Neural cell (in vitro differentiated cells): ENCODE measurements around the gene NTN4. TPM values are rescaled to one million over a fixed set of nuclear protein-coding genes. Genes with fewer than 3 reads are reported as not detected.
"Not testable (repeated sequence)": the region's sequence is repeated elsewhere in the genome, so short reads cannot be mapped to it uniquely, and the experiment has no call there.

Experiments
- H2AFZ ChIP-seq: fragments of 200-600, 300-800 bp; sonication (generic), shearing (Covaris generic); 2 replicates; pipeline ENCODE4 v1.6.0; 2014; ENCODE audit warnings: low read depth, mild to moderate bottlenecking, antibody characterized with exemption, low read length, moderate library complexity
- H3F3A ChIP-seq: fragments of 200-600 bp; shearing (Covaris generic); 2 replicates; pipeline ENCODE4 v1.6.1; 2016; ENCODE audit warnings: mild to moderate bottlenecking, moderate library complexity, mixed read lengths, antibody characterized with exemption, low read length; ENCODE audit not compliant: insufficient read depth, poor library complexity, severe bottlenecking
- H3K27ac ChIP-seq: fragments of 200-600, 300-800 bp; sonication (generic), shearing (Covaris generic); 2 replicates; pipeline ENCODE4 v1.5.1; 2014; ENCODE audit warnings: mild to moderate bottlenecking, low read length, moderate library complexity
- H3K27me3 ChIP-seq: fragments of 300-800, 200-600 bp; sonication (generic), shearing (Covaris generic); 2 replicates; pipeline ENCODE4 v1.6.0; 2014; ENCODE audit warnings: mild to moderate bottlenecking, low read depth, low read length, moderate library complexity; ENCODE audit not compliant: insufficient read depth
- H3K36me3 ChIP-seq: fragments of 300-800, 200-600 bp; sonication (generic), shearing (Covaris generic); 2 replicates; pipeline ENCODE4 v1.5.1; 2014; ENCODE audit warnings: mild to moderate bottlenecking, antibody characterized with exemption, low read length, moderate library complexity; ENCODE audit not compliant: insufficient read depth
- H3K4me2 ChIP-seq: fragments of 300-800, 200-600 bp; sonication (generic), shearing (Covaris generic); 2 replicates; pipeline ENCODE4 v1.6.0; 2014; ENCODE audit warnings: mild to moderate bottlenecking, low read length
- H3K4me3 ChIP-seq: fragments of 300-800, 200-600 bp; sonication (generic), shearing (Covaris generic); 2 replicates; pipeline ENCODE4 v1.5.1; 2014; ENCODE audit warnings: mild to moderate bottlenecking, low read length, moderate library complexity
- H3K79me2 ChIP-seq: fragments of 200-600 bp; shearing (Covaris generic); replicated peaks from 2 replicates; pipeline ENCODE4 v1.6.0; 2014; ENCODE audit warnings: mild to moderate bottlenecking, low read length, moderate library complexity; ENCODE audit not compliant: insufficient read depth
- H3K9ac ChIP-seq: fragments of 300-800, 200-600 bp; sonication (generic), shearing (Covaris generic); 2 replicates; pipeline ENCODE4 v1.6.1; 2016; ENCODE audit warnings: mild to moderate bottlenecking, low read length, mixed read lengths
- H3K9me2 ChIP-seq: fragments of 200-600 bp; shearing (Covaris generic); 2 replicates; pipeline ENCODE4 v1.6.1; 2016; ENCODE audit warnings: mild to moderate bottlenecking, low read length, mixed read lengths; ENCODE audit not compliant: insufficient read depth
- H3K9me3 ChIP-seq: fragments of 200-600, 300-800 bp; sonication (generic), shearing (Covaris generic); 2 replicates; pipeline ENCODE4 v1.6.1; 2016; ENCODE audit warnings: mild to moderate bottlenecking, mixed run types, low read length, moderate library complexity, mixed read lengths
- H4K20me1 ChIP-seq: fragments of 200-600 bp; shearing (Covaris generic); 2 replicates; pipeline ENCODE4 v1.6.1; 2016; ENCODE audit warnings: mild to moderate bottlenecking, mixed run types; ENCODE audit not compliant: insufficient read depth
- CTCF ChIP-seq: fragments of 450-650 bp; IDR thresholded peaks from 2 replicates; pipeline ENCODE4 v1.5.1; 2014; ENCODE audit warnings: antibody characterized with exemption, mild to moderate bottlenecking, moderate library complexity; ENCODE audit not compliant: poor library complexity, severe bottlenecking
- EP300 ChIP-seq: fragments of 450-650 bp; conservative IDR thresholded peaks from 2 replicates; pipeline ENCODE4 v1.6.1; 2014; ENCODE audit warnings: antibody characterized with exemption, mild to moderate bottlenecking, moderate library complexity; ENCODE audit not compliant: poor library complexity, severe bottlenecking
- EZH2 ChIP-seq: fragments of 200-600, 300-800 bp; shearing (Covaris generic), sonication (generic); IDR thresholded peaks from 2 replicates; pipeline ENCODE4 v1.6.1; 2014; ENCODE audit warnings: antibody characterized with exemption, low read length, borderline replicate concordance, mild to moderate bottlenecking; ENCODE audit not compliant: insufficient read depth, poor library complexity, severe bottlenecking
- MXI1 ChIP-seq: fragments of 450-650 bp; conservative IDR thresholded peaks from 2 replicates; pipeline ENCODE4 v1.6.1; 2014; ENCODE audit warnings: antibody characterized with exemption, mild to moderate bottlenecking; ENCODE audit not compliant: poor library complexity, severe bottlenecking
- POLR2AphosphoS5 ChIP-seq: IDR thresholded peaks from 2 replicates; pipeline ENCODE4 v1.6.1; 2012
- RAD21 ChIP-seq: fragments of 450-650 bp; conservative IDR thresholded peaks from 2 replicates; pipeline ENCODE4 v1.6.1; 2014; ENCODE audit warnings: antibody characterized with exemption, mild to moderate bottlenecking, moderate library complexity
- SMC3 ChIP-seq: fragments of 450-650 bp; conservative IDR thresholded peaks from 2 replicates; pipeline ENCODE4 v1.6.1; 2014; ENCODE audit warnings: antibody characterized with exemption, mild to moderate bottlenecking, moderate library complexity; ENCODE audit not compliant: poor library complexity
- TAF1 ChIP-seq: IDR thresholded peaks from 2 replicates; pipeline ENCODE4 v1.6.1; 2012; ENCODE audit warnings: low read depth
- polyA plus RNA-seq: library from polyadenylated mRNA; depleted of rRNA; stranded (reverse); fragments of >200 nt; gene quantifications from 2 replicates; pipeline ENCODE4 v1.2.3, GENCODE V29; 2014
- TF ChIP-seq, protein P1 (sequence below): IDR thresholded peaks from 2 replicates; pipeline ENCODE4 v1.6.1; 2012; ENCODE audit warnings: borderline replicate concordance

The NTN4 gene
- polyA plus RNA-seq, 1 donor from 2014 or later = 12.4 TPM

DNA sequence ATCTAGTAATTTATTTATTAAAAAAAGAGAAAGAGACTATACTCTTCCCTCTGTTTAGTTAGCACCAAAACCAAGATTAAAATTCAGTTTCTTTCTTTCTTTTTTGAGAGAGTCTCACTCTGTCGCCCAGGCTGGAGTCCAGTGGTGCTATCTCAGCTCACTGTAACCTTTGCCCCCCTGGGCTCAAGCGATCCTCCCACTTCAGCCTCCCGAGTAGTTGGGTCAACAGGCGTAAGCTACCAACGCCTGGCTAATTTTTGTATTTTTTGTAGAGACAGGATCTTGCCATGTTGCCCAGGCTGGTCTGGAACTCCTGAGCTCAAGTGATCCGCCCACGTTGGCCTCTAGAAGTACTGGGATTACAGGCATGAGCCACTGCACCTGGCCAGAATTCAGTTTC lies 174.1 kb downstream of the NTN4 start:
- not testable (repeated sequence) for H2AFZ ChIP-seq, H3K9me2 ChIP-seq, H4K20me1 ChIP-seq, H3K27me3 ChIP-seq, H3K4me3 ChIP-seq, H3K79me2 ChIP-seq, H3F3A ChIP-seq, H3K9ac ChIP-seq, H3K9me3 ChIP-seq, H3K27ac ChIP-seq, H3K36me3 ChIP-seq, H3K4me2 ChIP-seq

GRCh38 chr12:95615749-95616148 lies 174.8 kb downstream of the NTN4 start:
- Histone ChIP-seq H4K20me1 (no peaks in the 10 kb centered on the region), H3K4me2 (no peak overlapping the region), H3K36me3 (no peaks in the 10 kb centered on the region), H3K9me2 (no peaks in the 10 kb centered on the region), H2AFZ (no peak overlapping the region), H3K9me3 (no peaks in the 10 kb centered on the region), H3F3A (no peaks in the 10 kb centered on the region), H3K4me3 (no peak overlapping the region), H3K27ac (no peak overlapping the region), H3K79me2 (no peaks in the 10 kb centered on the region), H3K27me3 (no peaks in the 10 kb centered on the region), H3K9ac (no peak overlapping the region)
- TF ChIP-seq RAD21 = no peak
- no peak for TF ChIP-seq SMC3
- TF ChIP-seq, protein P1, sequence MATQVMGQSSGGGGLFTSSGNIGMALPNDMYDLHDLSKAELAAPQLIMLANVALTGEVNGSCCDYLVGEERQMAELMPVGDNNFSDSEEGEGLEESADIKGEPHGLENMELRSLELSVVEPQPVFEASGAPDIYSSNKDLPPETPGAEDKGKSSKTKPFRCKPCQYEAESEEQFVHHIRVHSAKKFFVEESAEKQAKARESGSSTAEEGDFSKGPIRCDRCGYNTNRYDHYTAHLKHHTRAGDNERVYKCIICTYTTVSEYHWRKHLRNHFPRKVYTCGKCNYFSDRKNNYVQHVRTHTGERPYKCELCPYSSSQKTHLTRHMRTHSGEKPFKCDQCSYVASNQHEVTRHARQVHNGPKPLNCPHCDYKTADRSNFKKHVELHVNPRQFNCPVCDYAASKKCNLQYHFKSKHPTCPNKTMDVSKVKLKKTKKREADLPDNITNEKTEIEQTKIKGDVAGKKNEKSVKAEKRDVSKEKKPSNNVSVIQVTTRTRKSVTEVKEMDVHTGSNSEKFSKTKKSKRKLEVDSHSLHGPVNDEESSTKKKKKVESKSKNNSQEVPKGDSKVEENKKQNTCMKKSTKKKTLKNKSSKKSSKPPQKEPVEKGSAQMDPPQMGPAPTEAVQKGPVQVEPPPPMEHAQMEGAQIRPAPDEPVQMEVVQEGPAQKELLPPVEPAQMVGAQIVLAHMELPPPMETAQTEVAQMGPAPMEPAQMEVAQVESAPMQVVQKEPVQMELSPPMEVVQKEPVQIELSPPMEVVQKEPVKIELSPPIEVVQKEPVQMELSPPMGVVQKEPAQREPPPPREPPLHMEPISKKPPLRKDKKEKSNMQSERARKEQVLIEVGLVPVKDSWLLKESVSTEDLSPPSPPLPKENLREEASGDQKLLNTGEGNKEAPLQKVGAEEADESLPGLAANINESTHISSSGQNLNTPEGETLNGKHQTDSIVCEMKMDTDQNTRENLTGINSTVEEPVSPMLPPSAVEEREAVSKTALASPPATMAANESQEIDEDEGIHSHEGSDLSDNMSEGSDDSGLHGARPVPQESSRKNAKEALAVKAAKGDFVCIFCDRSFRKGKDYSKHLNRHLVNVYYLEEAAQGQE = no peak
- TF ChIP-seq POLR2AphosphoS5 = no peak
- TF ChIP-seq EZH2 = no peak
- TF ChIP-seq TAF1 = no peak
- TF ChIP-seq EP300 = no peak
- TF ChIP-seq CTCF = no peak
- TF ChIP-seq MXI1 = no peak

- no peaks in the 10 kb centered on the region for H3K36me3 ChIP-seq
- no peak overlapping the region for H3K27ac ChIP-seq
- no peaks in the 10 kb centered on the region for H3F3A ChIP-seq
- no peaks in the 10 kb centered on the region for H3K27me3 ChIP-seq
- H3K4me2 ChIP-seq = no peak overlapping the region
- H3K9me2 ChIP-seq = no peaks in the 10 kb centered on the region
- H3K4me3 ChIP-seq = no peak overlapping the region
- H4K20me1 ChIP-seq = no peaks in the 10 kb centered on the region
- no peaks in the 10 kb centered on the region for H3K9me3 ChIP-seq
- no peak overlapping the region for H2AFZ ChIP-seq
- TF ChIP-seq EZH2 = no peak
- no peak for TF ChIP-seq CTCF
- TF ChIP-seq POLR2AphosphoS5 = no peak
- no peak for TF ChIP-seq EP300
- no peak for TF ChIP-seq MXI1
- TF ChIP-seq SMC3 = no peak
- TF ChIP-seq TAF1 = no peak
- no peak for TF ChIP-seq RAD21
- TF ChIP-seq, protein P1 = no peak
- H3K79me2 ChIP-seq = no peaks in the 10 kb centered on the region
- H3K9ac ChIP-seq = no peak overlapping the region
Measured at GRCh38 chr12:95614390-95614982, 176.1 kb downstream of the NTN4 start.
